GM13976 (cell line): ENCODE measurements around the gene KRTAP5-8.
"Not testable (repeated sequence)": the region's sequence is repeated elsewhere in the genome, so short reads cannot be mapped to it uniquely, and the experiment has no call there.

Source experiments
- DNase-seq: peaks from one replicate; pipeline ENCODE4 v3.0.0; 2012; ENCODE audit warnings: low spot score
- in situ Hi-C: fragments of 300-500 bp; cut with MboI; formaldehyde crosslinking; loops from one replicate; pipeline ENCODE4 v1.12.0; 2022; ENCODE audit warnings: low sequenced_read_pairs, mixed read lengths, inconsistent platforms; ENCODE audit not compliant: unreplicated experiment
- TF ChIP-seq, protein P1 (sequence below): IDR thresholded peaks from 2 replicates; pipeline ENCODE4 v1.5.1; 2012; ENCODE audit warnings: borderline replicate concordance, mild to moderate bottlenecking; ENCODE audit not compliant: insufficient read depth; ENCODE audit errors: extremely low read depth, missing control alignments, control extremely low read depth

Gene KRTAP5-8

DNA sequence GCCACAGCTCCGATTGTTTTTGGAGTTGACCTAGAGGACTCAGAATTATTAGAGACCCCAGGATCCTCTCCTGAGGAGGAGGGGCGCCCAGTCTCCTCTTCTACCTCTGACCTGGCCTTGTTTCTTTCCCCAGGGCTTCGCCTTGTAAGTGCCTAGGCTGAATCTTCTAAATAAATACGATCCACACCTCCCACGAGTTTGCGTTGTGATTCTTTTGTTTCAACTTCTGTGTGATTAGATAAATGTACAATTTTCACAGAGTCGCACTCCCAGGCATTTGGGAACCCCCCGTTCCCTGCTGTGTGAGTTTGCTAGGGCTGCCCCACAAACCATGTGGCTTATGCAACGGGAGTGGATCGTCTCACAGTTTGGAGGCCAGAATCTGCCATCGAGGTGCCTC lies 1.2 kb downstream of the KRTAP5-8 start:
- no peak for DNase-seq
- TF ChIP-seq, protein P1, sequence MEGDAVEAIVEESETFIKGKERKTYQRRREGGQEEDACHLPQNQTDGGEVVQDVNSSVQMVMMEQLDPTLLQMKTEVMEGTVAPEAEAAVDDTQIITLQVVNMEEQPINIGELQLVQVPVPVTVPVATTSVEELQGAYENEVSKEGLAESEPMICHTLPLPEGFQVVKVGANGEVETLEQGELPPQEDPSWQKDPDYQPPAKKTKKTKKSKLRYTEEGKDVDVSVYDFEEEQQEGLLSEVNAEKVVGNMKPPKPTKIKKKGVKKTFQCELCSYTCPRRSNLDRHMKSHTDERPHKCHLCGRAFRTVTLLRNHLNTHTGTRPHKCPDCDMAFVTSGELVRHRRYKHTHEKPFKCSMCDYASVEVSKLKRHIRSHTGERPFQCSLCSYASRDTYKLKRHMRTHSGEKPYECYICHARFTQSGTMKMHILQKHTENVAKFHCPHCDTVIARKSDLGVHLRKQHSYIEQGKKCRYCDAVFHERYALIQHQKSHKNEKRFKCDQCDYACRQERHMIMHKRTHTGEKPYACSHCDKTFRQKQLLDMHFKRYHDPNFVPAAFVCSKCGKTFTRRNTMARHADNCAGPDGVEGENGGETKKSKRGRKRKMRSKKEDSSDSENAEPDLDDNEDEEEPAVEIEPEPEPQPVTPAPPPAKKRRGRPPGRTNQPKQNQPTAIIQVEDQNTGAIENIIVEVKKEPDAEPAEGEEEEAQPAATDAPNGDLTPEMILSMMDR, result no peak
- in situ Hi-C loops, result no loop called here

DNA sequence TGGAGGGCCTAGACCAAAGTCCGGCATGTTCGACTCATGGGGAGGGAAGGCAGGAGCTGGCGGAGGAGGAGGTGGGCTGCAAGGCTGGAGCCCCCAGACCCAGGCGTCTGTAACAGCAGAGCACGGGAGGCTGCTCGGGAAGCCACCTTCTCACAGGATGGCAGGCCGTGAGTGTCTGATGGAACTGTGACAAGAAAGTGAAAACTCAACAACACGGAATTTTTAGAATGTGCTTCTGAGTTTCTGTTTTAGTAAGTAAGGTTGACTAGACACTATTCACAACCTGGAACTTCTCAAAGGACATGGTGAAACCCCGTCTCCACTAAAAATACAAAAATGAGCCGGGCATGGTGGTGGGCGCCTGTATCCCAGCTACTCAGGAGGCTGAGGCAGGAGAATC lies 2.1 kb downstream of the KRTAP5-8 start:
- in situ Hi-C loops, result not testable (repeated sequence)
- peak; percentile 68 for DNase-seq

DNA sequence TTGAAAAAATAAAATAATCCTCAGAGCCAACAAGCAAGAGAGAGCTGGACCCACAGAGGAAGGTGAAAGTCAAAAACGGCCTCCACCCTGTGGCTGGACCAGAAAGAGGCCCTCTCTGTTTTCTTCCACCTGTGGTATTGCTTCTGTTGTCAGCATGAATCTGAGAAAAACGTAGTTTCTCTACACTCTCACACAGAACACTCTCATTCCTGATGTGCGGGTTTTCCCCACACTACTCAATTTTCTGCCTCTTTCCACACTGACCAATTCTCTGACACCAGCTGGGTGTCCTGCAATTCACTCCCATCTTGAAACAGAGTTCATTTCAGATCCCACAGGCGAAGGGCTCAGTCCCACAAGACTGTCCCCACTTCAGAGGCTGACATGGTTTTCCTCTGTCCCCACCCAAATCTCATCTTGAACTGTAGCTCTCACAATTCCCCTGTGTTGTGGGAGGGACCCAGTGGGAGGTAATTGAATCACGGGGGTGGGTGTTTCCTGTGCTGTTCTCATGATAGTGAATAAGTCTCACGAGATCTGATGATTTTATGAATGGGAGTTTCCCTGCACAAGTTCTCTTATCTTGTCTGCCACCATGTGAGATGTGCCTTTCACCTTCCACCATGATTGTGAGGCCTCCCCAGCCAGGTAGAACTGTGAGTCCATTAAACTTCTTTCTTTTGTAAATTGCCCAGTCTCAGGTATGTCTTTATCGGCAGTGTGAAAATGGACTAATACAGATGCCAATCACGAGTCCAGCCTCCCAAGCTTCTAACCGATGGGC lies 2.9 kb downstream of the KRTAP5-8 start:
- in situ Hi-C loops, result not testable (repeated sequence)
- DNase-seq, result peak; percentile 60

- in situ Hi-C loops, result no loop called here
- TF ChIP-seq, protein P1, result no peak
- DNase-seq, result no peak
These were observed 4.6 kb downstream of the KRTAP5-8 start for GRCh38 chr11:71542382-71542781.

DNA sequence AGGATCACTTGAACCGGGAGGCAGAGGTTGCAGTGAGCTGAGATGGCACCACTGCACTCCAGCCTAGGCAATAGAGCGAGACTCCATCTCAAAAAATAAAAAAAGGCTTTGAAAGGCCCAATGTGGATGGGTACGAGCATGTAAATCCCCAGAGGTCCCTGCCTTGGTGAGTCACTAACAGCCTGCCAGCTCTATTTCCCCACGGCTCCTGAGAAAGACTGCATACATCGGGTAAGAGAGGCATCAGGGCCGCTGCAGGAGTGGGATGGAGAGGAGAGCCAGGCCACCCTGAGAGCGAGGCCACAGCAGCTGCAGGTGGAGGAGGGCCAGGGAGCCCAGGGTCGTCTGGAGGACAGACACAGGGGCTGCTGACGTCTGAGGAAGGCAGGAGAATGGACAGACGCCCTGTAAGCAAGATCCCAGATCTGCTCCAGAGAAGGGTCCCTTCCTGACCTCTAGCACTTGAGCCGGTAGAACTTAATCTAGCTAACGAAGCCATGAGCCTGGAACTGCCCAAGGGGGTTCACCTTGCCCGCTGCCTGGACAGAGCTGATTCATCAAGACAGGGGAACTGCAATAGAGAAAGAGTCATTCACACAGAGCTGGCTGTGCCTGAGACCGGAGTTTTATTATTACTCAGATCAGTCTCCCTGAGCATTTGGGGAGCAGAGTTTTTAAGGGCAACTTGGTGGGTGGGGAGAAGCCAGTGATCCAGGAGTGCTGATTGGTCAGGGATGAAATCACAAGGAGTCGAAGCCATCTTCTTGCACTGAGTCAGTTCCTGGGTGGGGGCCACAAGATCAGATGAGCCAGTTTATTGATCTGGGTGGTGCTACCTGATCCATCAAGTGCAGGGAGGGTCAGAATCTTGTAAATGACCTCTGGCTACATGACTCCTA lies 5.3 kb downstream of the KRTAP5-8 start:
- DNase-seq, result no peak
- in situ Hi-C loops, result no loop called here
- TF ChIP-seq, protein P1, result no peak

DNA sequence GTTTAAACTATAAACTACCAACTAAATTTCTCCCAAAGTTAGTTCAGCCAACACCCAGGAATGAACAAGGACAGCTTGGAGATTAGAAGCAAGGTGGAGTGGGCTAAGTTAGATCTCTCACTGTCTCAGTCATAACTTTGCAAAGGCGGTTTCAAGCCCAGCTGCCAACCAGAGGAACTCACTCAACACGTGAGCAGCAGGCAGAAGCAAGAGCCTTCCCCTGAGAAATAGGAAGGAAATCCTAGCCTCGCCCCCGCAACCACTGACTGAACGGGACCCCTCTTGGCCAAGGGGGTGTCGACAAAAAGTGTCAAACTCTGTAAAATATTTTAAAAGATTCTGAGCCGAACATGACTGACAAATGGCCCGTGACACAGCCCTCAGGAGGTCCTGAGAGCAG lies 6.0 kb downstream of the KRTAP5-8 start:
- in situ Hi-C loops, result no loop called here
- TF ChIP-seq, protein P1, result no peak
- no peak for DNase-seq

DNA sequence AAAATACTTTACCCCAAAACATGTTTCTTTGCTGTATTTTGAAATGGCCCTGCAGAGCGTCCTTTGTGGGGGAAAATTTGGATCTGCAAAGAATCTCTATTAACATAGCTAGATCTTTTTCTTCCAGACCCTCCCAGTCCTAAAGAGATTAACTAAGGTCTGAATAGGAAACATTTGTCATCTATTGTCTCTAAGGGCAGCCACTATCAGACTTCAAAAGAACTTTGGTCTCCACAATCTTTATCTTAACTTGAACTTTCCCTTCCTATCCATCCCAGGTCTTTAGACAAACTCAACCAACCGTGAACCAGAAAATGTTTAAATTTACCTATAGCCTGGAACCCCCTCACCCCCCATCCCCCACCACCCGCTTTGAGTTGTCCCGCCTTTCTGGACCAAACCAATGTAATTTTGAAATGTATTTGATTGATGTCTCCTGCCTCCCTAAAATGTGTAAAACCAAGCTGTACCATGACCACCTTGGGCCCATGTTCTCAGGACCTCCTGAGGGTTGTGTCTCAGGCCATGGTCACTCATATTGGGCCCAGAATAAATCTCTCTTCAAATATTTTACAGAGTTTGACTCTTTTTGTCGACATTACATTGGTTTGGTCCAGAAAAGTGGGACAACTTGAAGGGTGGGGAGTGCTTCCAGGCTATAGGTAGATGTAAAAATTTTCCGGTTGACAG lies 6.8 kb downstream of the KRTAP5-8 start:
- no peak for DNase-seq
- TF ChIP-seq, protein P1, result no peak
- in situ Hi-C loops, result no loop called here
